ENCODE measurements around the gene IQSEC3.

IQSEC3 gene

GRCh38 chr12:163406-163986 lies 96.9 kb downstream of the IQSEC3 start:
- DNase-seq (ENCODE audit: low read depth), result no peak

DNA sequence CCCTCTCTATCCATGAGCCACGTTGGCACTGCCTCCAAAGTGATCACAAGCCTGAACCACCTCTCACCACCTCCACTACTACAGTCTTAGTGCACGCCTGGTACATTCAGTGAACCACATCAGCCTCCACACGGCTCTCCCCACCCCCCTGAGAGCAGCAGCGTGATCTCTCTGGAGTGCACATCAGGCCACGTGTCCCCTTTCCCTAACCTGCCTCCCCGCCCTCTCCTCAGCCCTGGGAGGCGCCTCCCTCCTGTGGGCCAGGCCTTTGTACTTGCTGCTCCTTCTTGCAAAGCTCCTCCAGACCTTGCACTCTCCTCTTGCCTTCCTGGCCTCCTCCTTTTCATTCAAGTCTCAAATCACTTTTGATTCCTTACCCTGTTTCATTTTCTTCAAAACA lies 97.6 kb downstream of the IQSEC3 start:
- DNase-seq (ENCODE audit: low read depth), result no peak

GRCh38 chr12:165862-166368 lies 99.3 kb downstream of the IQSEC3 start:
- DNase-seq (ENCODE audit: low read depth), result no peak

- no peak for DNase-seq (ENCODE audit: low read depth)
These were observed 100.0 kb downstream of the IQSEC3 start for GRCh38 chr12:166425-167075.

- DNase-seq (ENCODE audit: low read depth), result no peak
These were observed 101.5 kb downstream of the IQSEC3 start for GRCh38 chr12:167959-168600.

- DNase-seq (ENCODE audit: low read depth), result no peak
These were observed 102.4 kb downstream of the IQSEC3 start for GRCh38 chr12:168763-169525.

DNA sequence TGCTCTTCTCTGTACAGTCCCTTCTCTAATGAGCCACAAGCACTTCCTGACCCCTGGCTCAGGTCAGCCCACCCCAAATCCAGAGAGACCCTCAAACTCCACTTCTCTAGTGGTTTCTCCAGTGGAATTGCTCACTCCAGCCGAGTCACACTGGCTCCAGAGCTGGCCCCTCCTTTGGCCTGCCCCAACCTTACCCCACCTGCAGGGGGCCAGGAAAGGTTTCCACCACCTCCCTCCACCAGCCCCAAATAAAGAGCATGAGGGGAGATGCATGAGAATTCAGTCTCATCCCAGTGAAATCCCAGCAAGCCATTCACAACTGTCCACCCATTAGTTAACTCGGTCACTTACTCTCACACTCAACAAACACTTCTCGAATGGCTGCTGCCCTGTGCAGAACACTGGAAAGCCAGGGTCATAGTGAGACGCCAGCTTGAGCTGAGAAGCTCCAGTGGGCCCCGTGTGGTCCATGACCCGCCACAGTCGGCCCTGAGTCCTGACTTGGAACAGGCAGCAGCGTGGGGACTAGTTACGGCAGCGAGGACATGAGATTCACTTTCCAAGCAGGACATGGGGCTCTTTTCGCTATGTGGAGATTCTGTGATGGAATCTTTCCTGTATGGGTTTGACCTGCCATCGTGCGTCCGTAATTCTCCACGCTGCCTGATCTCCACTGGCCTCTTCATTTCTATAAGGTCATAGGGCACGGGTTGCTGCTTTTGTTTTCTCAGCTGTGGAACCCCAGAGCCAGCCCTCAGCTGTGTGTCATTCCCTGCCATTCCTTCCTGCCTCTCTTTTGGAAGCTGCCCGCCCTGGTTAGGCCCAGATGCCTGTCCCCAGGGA lies 103.2 kb downstream of the IQSEC3 start:
- no peak for DNase-seq (ENCODE audit: low read depth)

GRCh38 chr12:170371-171225 lies 104.0 kb downstream of the IQSEC3 start:
- no peak for DNase-seq (ENCODE audit: low read depth)

DNA sequence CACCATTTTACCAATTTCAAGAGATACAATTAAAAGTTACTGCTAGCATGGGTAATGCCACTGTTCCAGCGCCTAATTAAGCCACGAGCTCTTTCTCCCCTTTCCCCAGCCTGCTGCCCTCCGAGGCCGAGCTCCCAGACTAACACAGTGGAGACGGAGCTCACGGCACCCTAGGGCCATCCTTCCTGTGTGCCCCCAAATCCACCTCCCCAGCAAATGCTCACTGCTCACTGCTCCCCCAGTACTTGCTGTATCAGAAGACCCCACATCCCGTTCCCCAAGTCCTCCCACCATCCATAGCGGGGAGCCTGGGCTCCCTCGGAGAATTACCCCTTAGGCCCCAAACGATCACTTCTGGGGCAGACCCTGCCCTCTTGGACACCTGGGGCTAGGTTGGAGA lies 104.7 kb downstream of the IQSEC3 start:
- DNase-seq (ENCODE audit: low read depth), result no peak

GRCh38 chr12:171743-172676 lies 105.4 kb downstream of the IQSEC3 start:
- no peak for DNase-seq (ENCODE audit: low read depth)

GRCh38 chr12:172732-173161 lies 106.2 kb downstream of the IQSEC3 start:
- no peak for DNase-seq (ENCODE audit: low read depth)

DNA sequence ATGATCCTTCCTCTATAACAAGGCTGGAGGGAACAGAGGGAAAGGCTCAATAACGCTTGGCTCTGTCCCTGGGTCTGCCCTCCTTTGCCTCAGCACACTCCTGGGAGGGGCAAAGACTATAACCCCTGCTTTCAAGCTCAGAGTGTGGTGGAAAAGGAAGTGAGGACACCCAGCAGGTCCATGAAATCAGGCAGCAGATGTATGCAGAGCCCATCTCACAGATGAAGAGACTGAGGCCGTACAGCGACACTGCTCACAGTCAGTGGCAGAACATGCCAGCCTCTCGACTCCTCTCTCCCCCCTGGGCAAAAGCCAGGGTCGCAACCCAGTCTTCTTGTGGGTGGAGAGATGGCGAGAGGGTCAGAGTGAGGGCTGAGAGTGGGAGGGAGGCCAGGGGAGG lies 107.6 kb downstream of the IQSEC3 start:
- no peak for DNase-seq (ENCODE audit: low read depth)

- DNase-seq (ENCODE audit: low read depth), result no peak
These were observed 108.0 kb downstream of the IQSEC3 start for GRCh38 chr12:174596-174995.

GRCh38 chr12:175250-175649 lies 108.7 kb downstream of the IQSEC3 start:
- DNase-seq (ENCODE audit: low read depth), result no peak

DNA sequence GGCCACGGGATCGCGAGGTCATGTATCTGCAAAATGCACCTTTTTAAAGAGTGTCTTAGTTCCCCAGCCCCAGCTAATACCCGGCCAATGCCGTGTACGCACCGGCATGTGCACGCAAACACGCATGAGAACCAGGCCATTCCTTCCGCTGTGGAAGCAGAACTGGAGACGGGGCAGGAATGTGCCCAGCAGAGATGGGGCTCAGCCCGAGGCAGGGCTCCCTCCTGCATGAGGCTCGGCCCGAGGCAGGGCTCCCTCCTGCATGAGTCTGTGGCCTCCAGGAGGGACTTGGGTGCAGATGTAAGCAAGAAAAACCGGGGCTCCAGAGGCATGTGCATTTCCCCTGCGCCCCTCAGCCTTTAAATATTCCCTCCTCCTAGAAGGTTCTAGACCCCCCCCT lies 109.2 kb downstream of the IQSEC3 start:
- no peak for DNase-seq (ENCODE audit: low read depth)

GRCh38 chr12:176321-177181 lies 110.0 kb downstream of the IQSEC3 start:
- no peak for DNase-seq (ENCODE audit: low read depth)

GRCh38 chr12:177336-177979 lies 110.9 kb downstream of the IQSEC3 start:
- DNase-seq (ENCODE audit: low read depth), result no peak

All from stimulated activated CD4-positive, alpha-beta T cell treated with anti-CD3 and anti-CD28 coated beads, Interleukin-2, amount 100 ng/mL, for 4 hours (primary cell).